Measurements from ENCODE around the gene DNAAF5. TPM values are rescaled to one million over a fixed set of nuclear protein-coding genes. Genes with fewer than 3 reads are reported as not detected.

DNAAF5 gene
- total and polyA plus RNA-seq, 8 donors, result 6.7 to 210 (median 22.4) TPM

GRCh38 chr7:822692-823276, 96.3 kb downstream of the DNAAF5 start:
- Histone ChIP-seq H3K27ac (peak overlapping the region in 3 of 5 donors; percentile 57 to 93 (median 66)), H3K4me1 (peaks cover 28 to 97% (median 53%) of the 10 kb centered on the region in 4 donors), H3K4me3 (no peak overlapping the region), H3K36me3 (peaks cover 0 to 13% (median 5%) of the 10 kb centered on the region in 4 donors), H3K27me3 (no peaks in the 10 kb centered on the region), H3K9me3 (no peaks in the 10 kb centered on the region)
- DNase-seq, result no peak
- 78 to 91% (median 87%) methylated on average over 32 of the region's 32 CpGs for WGBS, 5 donors
- intact Hi-C loops (cut with DNase I; ENCODE audit: low total_unique reads), result no loop called here
- TF ChIP-seq EP300 (IDR thresholded peaks at IDR 0.05) (no peak), CTCF (IDR thresholded peaks at IDR 0.05) (no peak), POLR2A (IDR thresholded peaks at IDR 0.05) (no peak), POLR2AphosphoS5 (IDR thresholded peaks at IDR 0.05) (no peak)

GRCh38 chr7:823649-824048, 97.2 kb downstream of the DNAAF5 start:
- intact Hi-C loops (cut with DNase I; ENCODE audit: low total_unique reads), result no loop called here
- TF ChIP-seq POLR2AphosphoS5 (IDR thresholded peaks at IDR 0.05) (peak in 1 of 3 donors; percentile 25), POLR2A (IDR thresholded peaks at IDR 0.05) (no peak)
- WGBS, 5 donors, result 38 to 58% (median 48%) methylated on average over 8 of the region's 8 CpGs
- no peaks in the 10 kb centered on the region for H3K27me3 ChIP-seq
- peak overlapping the region; percentile 32 to 93 (median 57) for H3K27ac ChIP-seq
- no peak for DNase-seq
- H3K4me1 ChIP-seq, result peaks cover 22 to 89% (median 48%) of the 10 kb centered on the region in 4 donors
- no peaks in the 10 kb centered on the region for H3K9me3 ChIP-seq
- peaks cover 0 to 13% (median 5%) of the 10 kb centered on the region in 4 donors for H3K36me3 ChIP-seq
- no peak overlapping the region for H3K4me3 ChIP-seq

GRCh38 chr7:824081-824480, 97.6 kb downstream of the DNAAF5 start:
- H3K27me3 ChIP-seq, result no peaks in the 10 kb centered on the region
- H3K4me1 ChIP-seq, result peaks cover 27 to 92% (median 51%) of the 10 kb centered on the region in 4 donors
- DNase-seq, result no peak
- peaks cover 0 to 13% (median 5%) of the 10 kb centered on the region in 4 donors for H3K36me3 ChIP-seq
- no peak for TF ChIP-seq EP300 (IDR thresholded peaks at IDR 0.05)
- no peak for TF ChIP-seq CTCF (IDR thresholded peaks at IDR 0.05)
- no peak for TF ChIP-seq POLR2A (IDR thresholded peaks at IDR 0.05)
- no peak for TF ChIP-seq POLR2AphosphoS5 (IDR thresholded peaks at IDR 0.05)
- intact Hi-C loops (cut with DNase I; ENCODE audit: low total_unique reads), result no loop called here
- no peaks in the 10 kb centered on the region for H3K9me3 ChIP-seq
- 75 to 84% (median 79%) methylated on average over 7 of the region's 7 CpGs for WGBS, 5 donors
- peak overlapping the region; percentile 32 to 93 (median 57) for H3K27ac ChIP-seq
- no peak overlapping the region for H3K4me3 ChIP-seq

GRCh38 chr7:824664-825063, 98.2 kb downstream of the DNAAF5 start:
- DNase-seq, result no peak
- intact Hi-C loops (cut with DNase I; ENCODE audit: low total_unique reads), result no loop called here
- Histone ChIP-seq H3K9me3 (no peaks in the 10 kb centered on the region), H3K36me3 (peaks cover 0 to 13% (median 5%) of the 10 kb centered on the region in 4 donors), H3K27ac (peak overlapping the region; percentile 26 to 93 (median 57)), H3K27me3 (no peaks in the 10 kb centered on the region), H3K4me1 (peaks cover 32 to 92% (median 56%) of the 10 kb centered on the region in 4 donors), H3K4me3 (no peak overlapping the region)
- no peak for TF ChIP-seq EP300 (IDR thresholded peaks at IDR 0.05)
- TF ChIP-seq POLR2AphosphoS5 (IDR thresholded peaks at IDR 0.05), result no peak
- no peak for TF ChIP-seq POLR2A (IDR thresholded peaks at IDR 0.05)
- no peak for TF ChIP-seq CTCF (IDR thresholded peaks at IDR 0.05)
- WGBS, 5 donors, result 63 to 81% (median 71%) methylated on average over 11 of the region's 11 CpGs

GRCh38 chr7:825386-825785, 98.9 kb downstream of the DNAAF5 start:
- TF ChIP-seq CTCF (IDR thresholded peaks at IDR 0.05) (no peak), POLR2AphosphoS5 (IDR thresholded peaks at IDR 0.05) (no peak), POLR2A (IDR thresholded peaks at IDR 0.05) (no peak), EP300 (IDR thresholded peaks at IDR 0.05) (no peak)
- Histone ChIP-seq H3K27me3 (no peaks in the 10 kb centered on the region), H3K4me1 (peaks cover 38 to 92% (median 60%) of the 10 kb centered on the region in 4 donors), H3K36me3 (peaks cover 0 to 13% (median 5%) of the 10 kb centered on the region in 4 donors), H3K27ac (peak overlapping the region in 4 of 5 donors; percentile 26 to 93 (median 62)), H3K4me3 (no peak overlapping the region), H3K9me3 (no peaks in the 10 kb centered on the region)
- intact Hi-C loops (cut with DNase I; ENCODE audit: low total_unique reads), result no loop called here
- 59 to 80% (median 69%) methylated on average over 6 of the region's 6 CpGs for WGBS, 5 donors
- no peak for DNase-seq
